ENCODE data around the gene MEIKIN.

DNA sequence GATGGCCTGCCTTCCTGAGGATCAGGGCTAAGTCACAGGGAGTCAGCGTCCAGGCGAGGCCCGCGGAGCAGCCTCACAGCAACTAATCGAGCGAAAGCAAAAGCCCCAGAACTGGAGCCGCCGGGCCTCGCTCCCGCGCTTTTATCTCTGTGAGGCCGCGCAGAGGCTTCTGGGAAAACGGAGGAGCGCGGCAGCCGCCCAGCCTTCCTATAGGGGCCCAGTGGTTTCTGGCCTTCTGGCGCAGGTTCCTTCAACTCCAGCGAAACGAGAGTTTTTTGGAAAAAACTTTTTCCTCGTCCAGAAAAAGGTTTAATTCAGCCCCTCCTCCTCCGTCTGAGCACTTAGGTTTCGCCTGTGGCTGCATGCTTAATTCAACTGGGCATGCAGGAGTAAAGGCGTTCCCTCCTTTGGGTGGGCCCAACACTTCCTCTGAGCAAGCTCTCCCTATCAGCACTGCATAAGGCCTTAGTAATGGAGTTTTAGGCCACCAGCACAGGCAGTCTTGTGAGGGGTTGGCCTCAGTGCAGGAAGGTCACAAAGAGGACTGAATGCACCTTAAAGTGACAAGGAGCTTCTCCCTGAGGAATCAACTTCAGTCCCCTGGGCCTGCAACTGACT, at the start of gene MEIKIN:
- TF ChIP-seq CTCF (conservative IDR thresholded peaks at IDR 0.05) (no peak), EZH2 (IDR thresholded peaks at IDR 0.05; ENCODE audit: low read depth) (no peak)

Data from PC-9 (cell line).